Nephron (organoid): ENCODE data around the gene SPINT3.
A peak's percentile ranks its signal among the peaks of the same experiment; 100 is the strongest.

Source experiments
- H3K27ac Mint-ChIP-seq, 3 experiments: 2 replicates each; pipeline ENCODE4 v1.8.0; 2020; ENCODE audit warnings: mixed read lengths in 3 of 3, mild to moderate bottlenecking in 2 of 3, moderate library complexity in 1 of 3
- H3K27me3 Mint-ChIP-seq: 2 replicates; pipeline ENCODE4 v1.8.0; 2021; ENCODE audit warnings: low read depth, mild to moderate bottlenecking, moderate library complexity, mixed read lengths
- H3K36me3 Mint-ChIP-seq: 2 replicates; pipeline ENCODE4 v1.8.0; 2020; ENCODE audit warnings: low read depth, mixed read lengths
- H3K4me1 Mint-ChIP-seq: 2 replicates; pipeline ENCODE4 v1.8.0; 2020; ENCODE audit warnings: mixed read lengths
- H3K4me3 Mint-ChIP-seq, 3 experiments: 2 replicates each; pipeline ENCODE4 v1.8.0; 2020; ENCODE audit warnings: mild to moderate bottlenecking in 3 of 3, mixed read lengths in 3 of 3, moderate library complexity in 2 of 3
- H3K9me3 Mint-ChIP-seq: 2 replicates; pipeline ENCODE4 v1.8.0; 2020; ENCODE audit warnings: mixed read lengths
- TF ChIP-seq, protein P1 (sequence below), 3 experiments: fragments of 200-600 bp; sonication (generic); IDR thresholded peaks; one replicate each; pipeline ENCODE4 v1.5.0; 2021; ENCODE audit warnings: antibody characterized with exemption in 3 of 3; ENCODE audit not compliant: unreplicated experiment in 3 of 3

The SPINT3 gene

GRCh38 chr20:45527294-45527693 is 11.9 kb upstream of the SPINT3 start:
- Mint-ChIP-seq H3K4me1 (no peaks in the 10 kb centered on the region), H3K27me3 (peaks cover 36% of the 10 kb centered on the region), H3K4me3 (no peak overlapping the region), H3K27ac (no peak overlapping the region), H3K9me3 (no peaks in the 10 kb centered on the region), H3K36me3 (no peaks in the 10 kb centered on the region)
- TF ChIP-seq, protein P1, sequence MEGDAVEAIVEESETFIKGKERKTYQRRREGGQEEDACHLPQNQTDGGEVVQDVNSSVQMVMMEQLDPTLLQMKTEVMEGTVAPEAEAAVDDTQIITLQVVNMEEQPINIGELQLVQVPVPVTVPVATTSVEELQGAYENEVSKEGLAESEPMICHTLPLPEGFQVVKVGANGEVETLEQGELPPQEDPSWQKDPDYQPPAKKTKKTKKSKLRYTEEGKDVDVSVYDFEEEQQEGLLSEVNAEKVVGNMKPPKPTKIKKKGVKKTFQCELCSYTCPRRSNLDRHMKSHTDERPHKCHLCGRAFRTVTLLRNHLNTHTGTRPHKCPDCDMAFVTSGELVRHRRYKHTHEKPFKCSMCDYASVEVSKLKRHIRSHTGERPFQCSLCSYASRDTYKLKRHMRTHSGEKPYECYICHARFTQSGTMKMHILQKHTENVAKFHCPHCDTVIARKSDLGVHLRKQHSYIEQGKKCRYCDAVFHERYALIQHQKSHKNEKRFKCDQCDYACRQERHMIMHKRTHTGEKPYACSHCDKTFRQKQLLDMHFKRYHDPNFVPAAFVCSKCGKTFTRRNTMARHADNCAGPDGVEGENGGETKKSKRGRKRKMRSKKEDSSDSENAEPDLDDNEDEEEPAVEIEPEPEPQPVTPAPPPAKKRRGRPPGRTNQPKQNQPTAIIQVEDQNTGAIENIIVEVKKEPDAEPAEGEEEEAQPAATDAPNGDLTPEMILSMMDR (IDR thresholded peaks at IDR 0.05; ENCODE audit: unreplicated experiment in 3 of 3) = no peak

DNA sequence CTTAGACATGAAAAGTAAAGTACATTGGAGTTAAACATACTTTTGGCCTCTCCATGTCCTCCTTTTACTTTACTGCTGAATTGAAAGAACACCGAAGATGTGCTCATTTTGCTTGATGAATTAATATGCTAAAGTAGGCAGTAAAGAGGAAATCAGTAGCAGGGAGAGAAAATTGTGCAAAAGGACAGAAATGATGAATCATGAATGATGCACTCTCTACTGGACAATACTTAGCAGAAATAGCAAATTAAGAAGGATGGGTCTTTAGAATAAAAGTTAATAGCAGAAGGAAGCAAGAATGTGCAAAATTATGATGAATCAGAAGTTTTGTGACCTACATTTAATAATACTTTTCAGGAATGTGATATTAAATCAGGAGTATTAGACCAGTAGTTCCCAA is 8.4 kb upstream of the SPINT3 start:
- Mint-ChIP-seq H3K27ac (no peak overlapping the region), H3K4me1 (no peaks in the 10 kb centered on the region), H3K36me3 (no peaks in the 10 kb centered on the region), H3K4me3 (no peak overlapping the region), H3K27me3 (peaks cover 34% of the 10 kb centered on the region), H3K9me3 (no peaks in the 10 kb centered on the region)
- TF ChIP-seq, protein P1 (IDR thresholded peaks at IDR 0.05; ENCODE audit: unreplicated experiment in 3 of 3) = no peak

GRCh38 chr20:45518282-45518681 is 2.9 kb upstream of the SPINT3 start:
- no peaks in the 10 kb centered on the region for H3K36me3 Mint-ChIP-seq
- TF ChIP-seq, protein P1 (IDR thresholded peaks at IDR 0.05; ENCODE audit: unreplicated experiment in 3 of 3) = no peak
- H3K9me3 Mint-ChIP-seq = no peaks in the 10 kb centered on the region
- H3K4me1 Mint-ChIP-seq = no peaks in the 10 kb centered on the region
- H3K27me3 Mint-ChIP-seq = peaks cover 30% of the 10 kb centered on the region
- peak overlapping the region in 1 of 3 experiments; percentile 18 for H3K27ac Mint-ChIP-seq
- H3K4me3 Mint-ChIP-seq = no peak overlapping the region

- H3K9me3 Mint-ChIP-seq = no peaks in the 10 kb centered on the region
- H3K27ac Mint-ChIP-seq = peak overlapping the region in 1 of 3 experiments; percentile 8
- H3K27me3 Mint-ChIP-seq = peaks cover 17% of the 10 kb centered on the region
- TF ChIP-seq, protein P1 (IDR thresholded peaks at IDR 0.05; ENCODE audit: unreplicated experiment in 3 of 3) = no peak
- no peak overlapping the region for H3K4me3 Mint-ChIP-seq
- no peaks in the 10 kb centered on the region for H3K4me1 Mint-ChIP-seq
- no peaks in the 10 kb centered on the region for H3K36me3 Mint-ChIP-seq
Observed at GRCh38 chr20:45510242-45510862, 5.1 kb downstream of the SPINT3 start.

DNA sequence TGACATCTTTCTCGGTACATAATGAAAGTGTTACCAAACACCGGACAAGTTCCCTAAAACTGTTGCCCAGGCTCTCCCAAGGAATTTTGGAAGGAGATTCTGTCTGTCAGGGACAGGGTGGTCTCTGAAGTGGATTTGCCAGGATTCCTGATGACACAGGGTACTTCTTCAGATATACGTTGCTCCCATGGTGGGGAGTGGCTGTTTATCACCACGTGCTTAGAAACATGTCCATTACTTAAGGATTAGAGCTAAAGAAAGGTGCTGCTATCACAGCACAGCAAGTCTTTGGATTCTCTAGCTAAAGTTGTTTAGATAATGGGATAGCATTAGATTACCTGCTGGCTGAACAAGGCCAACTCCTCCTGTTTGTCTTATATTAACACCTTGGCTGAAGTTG is 6.3 kb downstream of the SPINT3 start:
- TF ChIP-seq, protein P1 (IDR thresholded peaks at IDR 0.05; ENCODE audit: unreplicated experiment in 3 of 3) = no peak
- Mint-ChIP-seq H3K4me1 (no peaks in the 10 kb centered on the region), H3K36me3 (no peaks in the 10 kb centered on the region), H3K4me3 (no peak overlapping the region), H3K27ac (no peak overlapping the region), H3K27me3 (peaks cover 13% of the 10 kb centered on the region), H3K9me3 (no peaks in the 10 kb centered on the region)
